ENCODE data around the gene MAP3K20.

DNA sequence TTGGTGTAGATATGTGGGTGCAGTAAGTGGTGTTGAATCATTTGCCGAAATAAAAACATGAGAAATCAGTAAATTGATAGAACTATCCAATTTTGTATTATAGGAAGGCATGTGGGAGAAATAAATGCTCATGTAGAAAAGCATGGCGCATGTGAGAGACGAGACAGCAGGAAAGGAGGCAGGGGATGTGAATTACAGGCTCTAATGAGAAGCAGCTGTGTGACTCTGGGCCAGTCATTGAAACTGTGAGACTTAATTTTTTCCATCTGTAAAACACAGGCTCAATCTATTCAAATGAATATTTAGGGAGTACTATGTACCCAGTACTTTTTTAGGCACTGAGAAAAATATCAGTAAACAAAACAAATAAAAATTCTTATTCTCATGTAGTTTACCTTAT is 42.6 kb upstream of the MAP3K20 start:
- no peak for TF ChIP-seq POLR2AphosphoS5 (IDR thresholded peaks at IDR 0.05)
- TF ChIP-seq, protein P1, sequence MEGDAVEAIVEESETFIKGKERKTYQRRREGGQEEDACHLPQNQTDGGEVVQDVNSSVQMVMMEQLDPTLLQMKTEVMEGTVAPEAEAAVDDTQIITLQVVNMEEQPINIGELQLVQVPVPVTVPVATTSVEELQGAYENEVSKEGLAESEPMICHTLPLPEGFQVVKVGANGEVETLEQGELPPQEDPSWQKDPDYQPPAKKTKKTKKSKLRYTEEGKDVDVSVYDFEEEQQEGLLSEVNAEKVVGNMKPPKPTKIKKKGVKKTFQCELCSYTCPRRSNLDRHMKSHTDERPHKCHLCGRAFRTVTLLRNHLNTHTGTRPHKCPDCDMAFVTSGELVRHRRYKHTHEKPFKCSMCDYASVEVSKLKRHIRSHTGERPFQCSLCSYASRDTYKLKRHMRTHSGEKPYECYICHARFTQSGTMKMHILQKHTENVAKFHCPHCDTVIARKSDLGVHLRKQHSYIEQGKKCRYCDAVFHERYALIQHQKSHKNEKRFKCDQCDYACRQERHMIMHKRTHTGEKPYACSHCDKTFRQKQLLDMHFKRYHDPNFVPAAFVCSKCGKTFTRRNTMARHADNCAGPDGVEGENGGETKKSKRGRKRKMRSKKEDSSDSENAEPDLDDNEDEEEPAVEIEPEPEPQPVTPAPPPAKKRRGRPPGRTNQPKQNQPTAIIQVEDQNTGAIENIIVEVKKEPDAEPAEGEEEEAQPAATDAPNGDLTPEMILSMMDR (IDR thresholded peaks at IDR 0.05), result no peak
